ENCODE results near the gene SLC22A17. TPM values are rescaled to one million over a fixed set of nuclear protein-coding genes. Genes with fewer than 3 reads are reported as not detected.

The SLC22A17 gene
- total and polyA plus RNA-seq, 2 of the 13 experiments (the other 11 are each of a cell fraction or from before 2014, with no cell fraction given): 0.95 to 1.1 TPM

DNA sequence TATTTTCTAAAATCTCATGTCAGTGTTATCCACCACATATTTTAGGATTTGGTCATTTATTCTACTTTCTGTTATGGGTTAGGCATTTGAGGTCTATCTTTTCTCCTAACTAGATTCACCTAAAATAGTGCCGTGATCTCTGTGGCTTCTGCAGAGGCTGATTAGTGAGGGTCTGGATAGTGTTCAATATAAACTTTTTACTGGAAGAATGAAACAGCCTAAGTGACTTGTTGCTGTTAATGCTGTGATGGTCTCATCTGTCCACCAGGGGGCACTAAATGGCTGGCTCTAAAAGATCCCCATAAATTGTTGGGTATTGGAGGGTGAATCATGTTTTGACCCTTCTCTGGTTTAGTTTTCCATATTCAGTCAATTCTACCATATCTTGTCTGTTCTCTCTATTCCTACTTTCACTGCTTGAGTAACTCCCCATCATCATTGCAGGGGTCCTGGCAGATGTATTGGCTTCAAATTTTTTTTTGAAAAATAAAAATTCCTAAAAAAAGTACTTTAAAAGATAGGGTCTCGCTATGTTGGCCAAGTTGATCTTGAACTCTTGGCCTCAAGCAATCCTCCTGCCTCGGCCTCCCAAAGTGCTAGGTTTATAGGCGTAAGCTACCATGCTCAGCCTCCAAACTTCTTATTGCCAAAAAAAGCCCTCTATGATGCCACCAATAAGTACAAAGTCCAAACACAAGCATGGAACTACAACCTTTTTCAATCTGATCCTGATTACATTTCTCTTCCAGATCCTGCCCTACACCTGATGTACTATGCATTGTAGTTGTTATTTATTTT is 24.5 kb downstream of the SLC22A17 start (continued):
- TF ChIP-seq XRCC5 (optimal IDR thresholded peaks at IDR 0.05; ENCODE audit: low read length): peak; percentile 79
- TF ChIP-seq ZNF724P (CRISPR knock-in tag; IDR thresholded peaks at IDR 0.05; ENCODE audit: borderline replicate concordance): peak; percentile 52; the same call in 1 of the 2 replicates
- TF ChIP-seq, protein P1, sequence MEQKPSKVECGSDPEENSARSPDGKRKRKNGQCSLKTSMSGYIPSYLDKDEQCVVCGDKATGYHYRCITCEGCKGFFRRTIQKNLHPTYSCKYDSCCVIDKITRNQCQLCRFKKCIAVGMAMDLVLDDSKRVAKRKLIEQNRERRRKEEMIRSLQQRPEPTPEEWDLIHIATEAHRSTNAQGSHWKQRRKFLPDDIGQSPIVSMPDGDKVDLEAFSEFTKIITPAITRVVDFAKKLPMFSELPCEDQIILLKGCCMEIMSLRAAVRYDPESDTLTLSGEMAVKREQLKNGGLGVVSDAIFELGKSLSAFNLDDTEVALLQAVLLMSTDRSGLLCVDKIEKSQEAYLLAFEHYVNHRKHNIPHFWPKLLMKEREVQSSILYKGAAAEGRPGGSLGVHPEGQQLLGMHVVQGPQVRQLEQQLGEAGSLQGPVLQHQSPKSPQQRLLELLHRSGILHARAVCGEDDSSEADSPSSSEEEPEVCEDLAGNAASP (CRISPR knock-in tag; IDR thresholded peaks at IDR 0.05; ENCODE audit: borderline replicate concordance): peak; percentile 49; the same call in 1 of the 2 replicates
- peak; percentile 96; the same call in 1 of the 2 replicates for TF ChIP-seq THYN1 (CRISPR knock-in tag; IDR thresholded peaks at IDR 0.05; ENCODE audit: borderline replicate concordance, low read depth)
- TF ChIP-seq, protein P2, sequence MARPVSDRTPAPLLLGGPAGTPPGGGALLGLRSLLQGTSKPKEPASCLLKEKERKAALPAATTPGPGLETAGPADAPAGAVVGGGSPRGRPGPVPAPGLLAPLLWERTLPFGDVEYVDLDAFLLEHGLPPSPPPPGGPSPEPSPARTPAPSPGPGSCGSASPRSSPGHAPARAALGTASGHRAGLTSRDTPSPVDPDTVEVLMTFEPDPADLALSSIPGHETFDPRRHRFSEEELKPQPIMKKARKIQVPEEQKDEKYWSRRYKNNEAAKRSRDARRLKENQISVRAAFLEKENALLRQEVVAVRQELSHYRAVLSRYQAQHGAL (CRISPR knock-in tag; IDR thresholded peaks at IDR 0.05; ENCODE audit: not compliant biosample characterization): no peak
- TF ChIP-seq KAT8 (CRISPR knock-in tag; IDR thresholded peaks at IDR 0.05): peak; percentile 74
- TF ChIP-seq, protein P3, sequence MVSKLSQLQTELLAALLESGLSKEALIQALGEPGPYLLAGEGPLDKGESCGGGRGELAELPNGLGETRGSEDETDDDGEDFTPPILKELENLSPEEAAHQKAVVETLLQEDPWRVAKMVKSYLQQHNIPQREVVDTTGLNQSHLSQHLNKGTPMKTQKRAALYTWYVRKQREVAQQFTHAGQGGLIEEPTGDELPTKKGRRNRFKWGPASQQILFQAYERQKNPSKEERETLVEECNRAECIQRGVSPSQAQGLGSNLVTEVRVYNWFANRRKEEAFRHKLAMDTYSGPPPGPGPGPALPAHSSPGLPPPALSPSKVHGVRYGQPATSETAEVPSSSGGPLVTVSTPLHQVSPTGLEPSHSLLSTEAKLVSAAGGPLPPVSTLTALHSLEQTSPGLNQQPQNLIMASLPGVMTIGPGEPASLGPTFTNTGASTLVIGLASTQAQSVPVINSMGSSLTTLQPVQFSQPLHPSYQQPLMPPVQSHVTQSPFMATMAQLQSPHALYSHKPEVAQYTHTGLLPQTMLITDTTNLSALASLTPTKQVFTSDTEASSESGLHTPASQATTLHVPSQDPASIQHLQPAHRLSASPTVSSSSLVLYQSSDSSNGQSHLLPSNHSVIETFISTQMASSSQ (IDR thresholded peaks at IDR 0.05; ENCODE audit: low read depth): 0 out of 2 replicates have a peak, but pooled peaks have one; percentile 22
- TF ChIP-seq, protein P3 (CRISPR knock-in tag; IDR thresholded peaks at IDR 0.05; ENCODE audit: borderline replicate concordance): no peak
- TF ChIP-seq, protein P4, sequence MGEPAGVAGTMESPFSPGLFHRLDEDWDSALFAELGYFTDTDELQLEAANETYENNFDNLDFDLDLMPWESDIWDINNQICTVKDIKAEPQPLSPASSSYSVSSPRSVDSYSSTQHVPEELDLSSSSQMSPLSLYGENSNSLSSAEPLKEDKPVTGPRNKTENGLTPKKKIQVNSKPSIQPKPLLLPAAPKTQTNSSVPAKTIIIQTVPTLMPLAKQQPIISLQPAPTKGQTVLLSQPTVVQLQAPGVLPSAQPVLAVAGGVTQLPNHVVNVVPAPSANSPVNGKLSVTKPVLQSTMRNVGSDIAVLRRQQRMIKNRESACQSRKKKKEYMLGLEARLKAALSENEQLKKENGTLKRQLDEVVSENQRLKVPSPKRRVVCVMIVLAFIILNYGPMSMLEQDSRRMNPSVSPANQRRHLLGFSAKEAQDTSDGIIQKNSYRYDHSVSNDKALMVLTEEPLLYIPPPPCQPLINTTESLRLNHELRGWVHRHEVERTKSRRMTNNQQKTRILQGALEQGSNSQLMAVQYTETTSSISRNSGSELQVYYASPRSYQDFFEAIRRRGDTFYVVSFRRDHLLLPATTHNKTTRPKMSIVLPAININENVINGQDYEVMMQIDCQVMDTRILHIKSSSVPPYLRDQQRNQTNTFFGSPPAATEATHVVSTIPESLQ (CRISPR knock-in tag; conservative IDR thresholded peaks at IDR 0.05): 0 out of 2 replicates have a peak, but pooled peaks have one; percentile 55
- no peak for TF ChIP-seq HNRNPLL (IDR thresholded peaks at IDR 0.05; ENCODE audit: low read depth, low read length, poor library complexity, severe bottlenecking)
- TF ChIP-seq, protein P5, sequence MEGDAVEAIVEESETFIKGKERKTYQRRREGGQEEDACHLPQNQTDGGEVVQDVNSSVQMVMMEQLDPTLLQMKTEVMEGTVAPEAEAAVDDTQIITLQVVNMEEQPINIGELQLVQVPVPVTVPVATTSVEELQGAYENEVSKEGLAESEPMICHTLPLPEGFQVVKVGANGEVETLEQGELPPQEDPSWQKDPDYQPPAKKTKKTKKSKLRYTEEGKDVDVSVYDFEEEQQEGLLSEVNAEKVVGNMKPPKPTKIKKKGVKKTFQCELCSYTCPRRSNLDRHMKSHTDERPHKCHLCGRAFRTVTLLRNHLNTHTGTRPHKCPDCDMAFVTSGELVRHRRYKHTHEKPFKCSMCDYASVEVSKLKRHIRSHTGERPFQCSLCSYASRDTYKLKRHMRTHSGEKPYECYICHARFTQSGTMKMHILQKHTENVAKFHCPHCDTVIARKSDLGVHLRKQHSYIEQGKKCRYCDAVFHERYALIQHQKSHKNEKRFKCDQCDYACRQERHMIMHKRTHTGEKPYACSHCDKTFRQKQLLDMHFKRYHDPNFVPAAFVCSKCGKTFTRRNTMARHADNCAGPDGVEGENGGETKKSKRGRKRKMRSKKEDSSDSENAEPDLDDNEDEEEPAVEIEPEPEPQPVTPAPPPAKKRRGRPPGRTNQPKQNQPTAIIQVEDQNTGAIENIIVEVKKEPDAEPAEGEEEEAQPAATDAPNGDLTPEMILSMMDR (CRISPR knock-in tag; IDR thresholded peaks at IDR 0.05): peak; percentile 95
- peak; percentile 66 for TF ChIP-seq POLR2AphosphoS2 (IDR thresholded peaks at IDR 0.05; ENCODE audit: low read depth, low read length)
- TF ChIP-seq, protein P6, sequence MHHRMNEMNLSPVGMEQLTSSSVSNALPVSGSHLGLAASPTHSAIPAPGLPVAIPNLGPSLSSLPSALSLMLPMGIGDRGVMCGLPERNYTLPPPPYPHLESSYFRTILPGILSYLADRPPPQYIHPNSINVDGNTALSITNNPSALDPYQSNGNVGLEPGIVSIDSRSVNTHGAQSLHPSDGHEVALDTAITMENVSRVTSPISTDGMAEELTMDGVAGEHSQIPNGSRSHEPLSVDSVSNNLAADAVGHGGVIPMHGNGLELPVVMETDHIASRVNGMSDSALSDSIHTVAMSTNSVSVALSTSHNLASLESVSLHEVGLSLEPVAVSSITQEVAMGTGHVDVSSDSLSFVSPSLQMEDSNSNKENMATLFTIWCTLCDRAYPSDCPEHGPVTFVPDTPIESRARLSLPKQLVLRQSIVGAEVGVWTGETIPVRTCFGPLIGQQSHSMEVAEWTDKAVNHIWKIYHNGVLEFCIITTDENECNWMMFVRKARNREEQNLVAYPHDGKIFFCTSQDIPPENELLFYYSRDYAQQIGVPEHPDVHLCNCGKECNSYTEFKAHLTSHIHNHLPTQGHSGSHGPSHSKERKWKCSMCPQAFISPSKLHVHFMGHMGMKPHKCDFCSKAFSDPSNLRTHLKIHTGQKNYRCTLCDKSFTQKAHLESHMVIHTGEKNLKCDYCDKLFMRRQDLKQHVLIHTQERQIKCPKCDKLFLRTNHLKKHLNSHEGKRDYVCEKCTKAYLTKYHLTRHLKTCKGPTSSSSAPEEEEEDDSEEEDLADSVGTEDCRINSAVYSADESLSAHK (CRISPR knock-in tag; IDR thresholded peaks at IDR 0.05; ENCODE audit: borderline replicate concordance): 0 out of 2 replicates have a peak, but pooled peaks have one; percentile 33
- 0 out of 2 replicates have a peak, but pooled peaks have one; percentile 60 for TF ChIP-seq ZSCAN9 (CRISPR knock-in tag; IDR thresholded peaks at IDR 0.05; ENCODE audit: borderline replicate concordance)
